SK-N-SH treated with all-trans-retinoic acid at 6 μM for 48 hours (cell line): ENCODE data around the gene SMG7.

ENCODE experiments used
- ATAC-seq: fragments of 200-7000 bp; cut with Tn5 transposase; 3 replicates; pipeline ENCODE4 v1.9.1; 2020; ENCODE audit warnings: mild to moderate bottlenecking, moderate library complexity
- ARNTL ChIP-seq: fragments of 450-650 bp; formaldehyde crosslinking; IDR thresholded peaks from 2 replicates; pipeline ENCODE4 v1.5.0; 2020; ENCODE audit warnings: low read depth, mild to moderate bottlenecking, moderate library complexity, borderline replicate concordance
- BACH2 ChIP-seq: fragments of 250-450 bp; sonication (Bioruptor Pico); IDR thresholded peaks from 2 replicates; pipeline ENCODE4 v1.9.0; 2021; ENCODE audit warnings: mild to moderate bottlenecking, borderline replicate concordance
- CREB5 ChIP-seq: fragments of 250-450 bp; sonication (Bioruptor Pico); IDR thresholded peaks from 2 replicates; pipeline ENCODE4 v1.5.1; 2020; ENCODE audit warnings: low read depth, mild to moderate bottlenecking, moderate library complexity
- CSDC2 ChIP-seq: fragments of 250-450 bp; sonication (Bioruptor Pico); IDR thresholded peaks from 2 replicates; pipeline ENCODE4 v1.5.0; 2020; ENCODE audit warnings: mild to moderate bottlenecking, moderate library complexity
- ESRRG ChIP-seq: fragments of 250-450 bp; sonication (Bioruptor Pico); IDR thresholded peaks from 2 replicates; pipeline ENCODE4 v1.6.1; 2021; ENCODE audit warnings: mild to moderate bottlenecking
- ISL1 ChIP-seq: fragments of 250-450 bp; sonication (Bioruptor Pico); IDR thresholded peaks from 2 replicates; pipeline ENCODE4 v2.1.2; 2022; ENCODE audit warnings: mild to moderate bottlenecking, moderate library complexity
- PPARA ChIP-seq: fragments of 250-450 bp; sonication (Bioruptor Pico); IDR thresholded peaks from 2 replicates; pipeline ENCODE4 v1.5.0; 2020; ENCODE audit warnings: mild to moderate bottlenecking, borderline replicate concordance
- RARB ChIP-seq: fragments of 250-450 bp; sonication (Bioruptor Pico); IDR thresholded peaks from 2 replicates; pipeline ENCODE4 v1.8.0; 2021; ENCODE audit warnings: mild to moderate bottlenecking, moderate library complexity
- SNAI2 ChIP-seq: fragments of 250-450 bp; sonication (Bioruptor Pico); IDR thresholded peaks from 2 replicates; pipeline ENCODE4 v1.5.0; 2020; ENCODE audit warnings: mild to moderate bottlenecking, moderate library complexity
- TCF4 ChIP-seq: fragments of 250-450 bp; sonication (Bioruptor Pico); IDR thresholded peaks from 2 replicates; pipeline ENCODE4 v1.8.0; 2021; ENCODE audit warnings: mild to moderate bottlenecking, moderate library complexity, borderline replicate concordance
- TSHZ2 ChIP-seq: fragments of 250-450 bp; sonication (Bioruptor Pico); IDR thresholded peaks from 2 replicates; pipeline ENCODE4 v1.5.0; 2020; ENCODE audit warnings: mild to moderate bottlenecking, moderate library complexity
- ZC3H10 ChIP-seq: fragments of 250-450 bp; sonication (Bioruptor Pico); IDR thresholded peaks from 2 replicates; pipeline ENCODE4 v1.5.1; 2021; ENCODE audit warnings: mild to moderate bottlenecking, moderate library complexity
- ZFP3 ChIP-seq: fragments of 250-450 bp; sonication (Bioruptor Pico); IDR thresholded peaks from 2 replicates; pipeline ENCODE4 v1.5.0; 2020; ENCODE audit warnings: mild to moderate bottlenecking, moderate library complexity
- ZFP30 ChIP-seq: fragments of 450-650 bp; formaldehyde crosslinking; IDR thresholded peaks from 2 replicates; pipeline ENCODE4 v1.5.0; 2022; ENCODE audit warnings: mild to moderate bottlenecking, moderate library complexity
- ZNF565 ChIP-seq: fragments of 450-650 bp; formaldehyde crosslinking; conservative IDR thresholded peaks from 2 replicates; pipeline ENCODE4 v1.5.0; 2020; ENCODE audit warnings: low read depth, mild to moderate bottlenecking, moderate library complexity
- ZNF70 ChIP-seq: fragments of 450-650 bp; formaldehyde crosslinking; IDR thresholded peaks from 2 replicates; pipeline ENCODE4 v1.5.0; 2020; ENCODE audit warnings: mild to moderate bottlenecking, moderate library complexity
- ZNF8 ChIP-seq: fragments of 450-650 bp; formaldehyde crosslinking; IDR thresholded peaks from 2 replicates; pipeline ENCODE4 v1.5.0; 2020; ENCODE audit warnings: mild to moderate bottlenecking, moderate library complexity
- TF ChIP-seq, protein P1 (sequence below): fragments of 250-450 bp; sonication (Bioruptor Pico); IDR thresholded peaks from 2 replicates; pipeline ENCODE4 v1.5.1; 2021; ENCODE audit warnings: mild to moderate bottlenecking, moderate library complexity

SMG7 gene

GRCh38 chr1:183588827-183589226 is 116.5 kb downstream of the SMG7 start:
- ATAC-seq = no peak
- TF ChIP-seq CSDC2 (no peak), ZNF565 (no peak), ESRRG (CRISPR knock-in tag) (no peak), ZFP3 (CRISPR knock-in tag) (no peak), ARNTL (CRISPR knock-in tag) (no peak), SNAI2 (CRISPR knock-in tag) (no peak), TSHZ2 (CRISPR knock-in tag) (no peak), PPARA (CRISPR knock-in tag) (no peak)

- no peak for ATAC-seq
- TF ChIP-seq ARNTL (CRISPR knock-in tag) (no peak), ISL1 (CRISPR knock-in tag) (no peak), CSDC2 (no peak), RARB (CRISPR knock-in tag) (no peak), ZFP3 (CRISPR knock-in tag) (no peak), TCF4 (no peak), BACH2 (CRISPR knock-in tag) (no peak), ZC3H10 (CRISPR knock-in tag) (no peak), ZFP30 (CRISPR knock-in tag) (no peak), ZNF565 (no peak), PPARA (CRISPR knock-in tag) (no peak), CREB5 (CRISPR knock-in tag) (no peak)
- TF ChIP-seq, all 23 proteins: peak for 0
Measured at GRCh38 chr1:183589384-183589783, 117.1 kb downstream of the SMG7 start.

DNA sequence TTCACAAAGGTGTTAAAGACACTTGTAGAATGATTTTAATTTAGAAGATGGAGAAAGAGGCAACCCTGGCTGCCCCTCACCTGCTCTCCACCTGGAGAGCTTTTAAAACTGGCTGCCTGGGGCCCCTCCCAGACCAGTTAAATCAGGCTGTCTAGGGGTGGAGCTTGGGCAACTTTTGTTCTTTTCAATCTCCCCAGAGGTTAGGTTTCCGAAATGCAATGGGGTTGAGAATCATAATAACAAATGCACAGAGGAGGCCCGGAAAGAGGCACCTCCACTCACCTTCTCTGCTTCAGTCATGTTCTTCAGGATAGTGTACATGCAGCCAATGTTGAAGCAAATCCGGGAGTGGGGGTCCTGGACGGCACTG is 117.6 kb downstream of the SMG7 start:
- no peak for ATAC-seq

More for the DNA sequence above, 117.6 kb downstream of the SMG7 start:
- TF ChIP-seq TSHZ2 (CRISPR knock-in tag) (no peak), ARNTL (CRISPR knock-in tag) (no peak), RARB (CRISPR knock-in tag) (no peak), TCF4 (no peak), ISL1 (CRISPR knock-in tag) (no peak), SNAI2 (CRISPR knock-in tag) (no peak), ZNF8 (CRISPR knock-in tag) (no peak), ZFP30 (CRISPR knock-in tag) (no peak), BACH2 (CRISPR knock-in tag) (no peak), CREB5 (CRISPR knock-in tag) (no peak), ZNF70 (CRISPR knock-in tag) (no peak), ZNF565 (no peak)
- TF ChIP-seq, protein P1, sequence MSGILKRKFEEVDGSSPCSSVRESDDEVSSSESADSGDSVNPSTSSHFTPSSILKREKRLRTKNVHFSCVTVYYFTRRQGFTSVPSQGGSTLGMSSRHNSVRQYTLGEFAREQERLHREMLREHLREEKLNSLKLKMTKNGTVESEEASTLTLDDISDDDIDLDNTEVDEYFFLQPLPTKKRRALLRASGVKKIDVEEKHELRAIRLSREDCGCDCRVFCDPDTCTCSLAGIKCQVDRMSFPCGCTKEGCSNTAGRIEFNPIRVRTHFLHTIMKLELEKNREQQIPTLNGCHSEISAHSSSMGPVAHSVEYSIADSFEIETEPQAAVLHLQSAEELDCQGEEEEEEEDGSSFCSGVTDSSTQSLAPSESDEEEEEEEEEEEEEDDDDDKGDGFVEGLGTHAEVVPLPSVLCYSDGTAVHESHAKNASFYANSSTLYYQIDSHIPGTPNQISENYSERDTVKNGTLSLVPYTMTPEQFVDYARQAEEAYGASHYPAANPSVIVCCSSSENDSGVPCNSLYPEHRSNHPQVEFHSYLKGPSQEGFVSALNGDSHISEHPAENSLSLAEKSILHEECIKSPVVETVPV (CRISPR knock-in tag) = no peak
